ENCODE measurements around the gene KHDC1L. TPM values are rescaled to one million over a fixed set of nuclear protein-coding genes. Genes with fewer than 3 reads are reported as not detected.
"Not testable (repeated sequence)": the region's sequence is repeated elsewhere in the genome, so short reads cannot be mapped to it uniquely, and the experiment has no call there.

The KHDC1L gene
- total and polyA plus RNA-seq, 2 experiments from 2014 or later, result not detected

DNA sequence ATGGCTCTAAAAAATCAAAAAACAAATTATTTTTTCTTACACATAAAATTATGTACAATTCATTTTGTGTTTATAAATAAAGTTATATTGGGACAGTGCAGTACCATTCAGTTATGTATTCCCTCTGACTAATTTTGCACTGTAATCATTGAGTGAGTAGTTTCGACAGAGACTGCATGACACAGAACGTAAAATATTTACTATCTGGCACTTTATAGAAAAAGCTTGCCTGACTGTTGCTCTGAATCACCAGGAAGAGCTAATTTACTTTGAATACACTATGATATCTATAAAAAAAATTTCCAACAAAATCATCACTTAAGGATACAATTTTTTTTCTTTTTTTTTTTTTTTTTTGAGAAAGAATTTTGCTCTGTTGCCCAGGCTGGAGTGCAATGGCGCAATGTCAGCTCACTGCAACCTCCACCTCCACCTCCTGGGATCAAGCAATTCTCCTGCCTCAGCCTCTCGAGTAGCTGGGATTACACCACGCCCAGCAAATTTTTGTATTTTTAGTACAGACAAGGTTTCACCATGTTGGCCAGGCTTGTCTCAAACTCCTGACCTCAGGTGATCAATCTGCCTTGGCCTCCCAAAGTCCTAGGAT is 11.0 kb upstream of the KHDC1L start (continued):
- TF ChIP-seq, protein P1, sequence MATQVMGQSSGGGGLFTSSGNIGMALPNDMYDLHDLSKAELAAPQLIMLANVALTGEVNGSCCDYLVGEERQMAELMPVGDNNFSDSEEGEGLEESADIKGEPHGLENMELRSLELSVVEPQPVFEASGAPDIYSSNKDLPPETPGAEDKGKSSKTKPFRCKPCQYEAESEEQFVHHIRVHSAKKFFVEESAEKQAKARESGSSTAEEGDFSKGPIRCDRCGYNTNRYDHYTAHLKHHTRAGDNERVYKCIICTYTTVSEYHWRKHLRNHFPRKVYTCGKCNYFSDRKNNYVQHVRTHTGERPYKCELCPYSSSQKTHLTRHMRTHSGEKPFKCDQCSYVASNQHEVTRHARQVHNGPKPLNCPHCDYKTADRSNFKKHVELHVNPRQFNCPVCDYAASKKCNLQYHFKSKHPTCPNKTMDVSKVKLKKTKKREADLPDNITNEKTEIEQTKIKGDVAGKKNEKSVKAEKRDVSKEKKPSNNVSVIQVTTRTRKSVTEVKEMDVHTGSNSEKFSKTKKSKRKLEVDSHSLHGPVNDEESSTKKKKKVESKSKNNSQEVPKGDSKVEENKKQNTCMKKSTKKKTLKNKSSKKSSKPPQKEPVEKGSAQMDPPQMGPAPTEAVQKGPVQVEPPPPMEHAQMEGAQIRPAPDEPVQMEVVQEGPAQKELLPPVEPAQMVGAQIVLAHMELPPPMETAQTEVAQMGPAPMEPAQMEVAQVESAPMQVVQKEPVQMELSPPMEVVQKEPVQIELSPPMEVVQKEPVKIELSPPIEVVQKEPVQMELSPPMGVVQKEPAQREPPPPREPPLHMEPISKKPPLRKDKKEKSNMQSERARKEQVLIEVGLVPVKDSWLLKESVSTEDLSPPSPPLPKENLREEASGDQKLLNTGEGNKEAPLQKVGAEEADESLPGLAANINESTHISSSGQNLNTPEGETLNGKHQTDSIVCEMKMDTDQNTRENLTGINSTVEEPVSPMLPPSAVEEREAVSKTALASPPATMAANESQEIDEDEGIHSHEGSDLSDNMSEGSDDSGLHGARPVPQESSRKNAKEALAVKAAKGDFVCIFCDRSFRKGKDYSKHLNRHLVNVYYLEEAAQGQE (IDR thresholded peaks at IDR 0.05; ENCODE audit: unreplicated experiment), result no peak

DNA sequence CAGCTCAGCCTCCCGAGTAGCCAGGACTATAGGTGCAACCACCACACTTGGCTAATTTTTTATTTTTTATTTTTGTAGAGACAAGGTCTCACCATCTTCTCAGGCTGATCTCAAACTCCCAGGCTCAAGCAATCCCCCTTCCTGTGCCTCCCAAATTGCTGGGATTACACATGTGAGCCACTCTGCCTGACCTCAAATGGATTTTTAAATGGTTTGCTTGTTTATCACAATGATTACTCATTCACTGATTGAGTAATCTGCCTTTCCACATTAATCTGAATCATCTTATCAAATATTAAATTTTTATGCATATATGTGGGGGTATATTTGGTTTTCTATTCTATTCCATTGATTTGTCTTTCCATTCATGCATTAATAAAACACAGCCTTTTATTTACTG is 9.4 kb upstream of the KHDC1L start:
- Histone ChIP-seq H3K4me2 (no peak overlapping the region), H4K20me1 (replicated peaks; ENCODE audit: insufficient read depth) (no peaks in the 10 kb centered on the region), H3F3A (replicated peaks; ENCODE audit: low read depth) (no peaks in the 10 kb centered on the region), H3K27ac (ENCODE audit: low read depth) (no peak overlapping the region), H3K36me3 (ENCODE audit: insufficient read depth) (no peaks in the 10 kb centered on the region), H3K9me2 (ENCODE audit: insufficient read depth) (no peaks in the 10 kb centered on the region), H3K4me1 (ENCODE audit: insufficient read depth) (peaks cover 7% of the 10 kb centered on the region; the same call in 1 of the 2 replicates), H3K79me2 (replicated peaks; ENCODE audit: insufficient read depth) (no peaks in the 10 kb centered on the region), H2AFZ (no peak overlapping the region), H3K4me3 (no peak overlapping the region), H3K27me3 (ENCODE audit: insufficient read depth) (no peaks in the 10 kb centered on the region)
- ATAC-seq, result no peak
- DNase-seq (ENCODE audit: low spot score), result no peak
- H3K4me1 Mint-ChIP-seq, result peaks cover 5% of the 10 kb centered on the region; the same call in 1 of the 3 replicates
- no peaks in the 10 kb centered on the region for H3K9me3 Mint-ChIP-seq
- H3K27ac Mint-ChIP-seq, result no peak overlapping the region
- H3K36me3 Mint-ChIP-seq (ENCODE audit: low read depth), result no peaks in the 10 kb centered on the region
- no peak overlapping the region for H3K4me3 Mint-ChIP-seq
- H3K27me3 Mint-ChIP-seq (ENCODE audit: insufficient read depth, low read depth, poor library complexity), result peaks cover 5% of the 10 kb centered on the region
- TF ChIP-seq JUNB (IDR thresholded peaks at IDR 0.05; ENCODE audit: unreplicated experiment) (no peak), CREB1 (CRISPR knock-in tag; IDR thresholded peaks at IDR 0.05; ENCODE audit: low read depth) (no peak), NANOG (IDR thresholded peaks at IDR 0.05; ENCODE audit: borderline replicate concordance) (no peak), EZH2phosphoT487 (IDR thresholded peaks at IDR 0.05; ENCODE audit: unreplicated experiment) (no peak), ZNF114 (CRISPR knock-in tag; IDR thresholded peaks at IDR 0.05) (no peak), STAT1 (IDR thresholded peaks at IDR 0.05; ENCODE audit: unreplicated experiment) (no peak)
- TF ChIP-seq, protein P2, sequence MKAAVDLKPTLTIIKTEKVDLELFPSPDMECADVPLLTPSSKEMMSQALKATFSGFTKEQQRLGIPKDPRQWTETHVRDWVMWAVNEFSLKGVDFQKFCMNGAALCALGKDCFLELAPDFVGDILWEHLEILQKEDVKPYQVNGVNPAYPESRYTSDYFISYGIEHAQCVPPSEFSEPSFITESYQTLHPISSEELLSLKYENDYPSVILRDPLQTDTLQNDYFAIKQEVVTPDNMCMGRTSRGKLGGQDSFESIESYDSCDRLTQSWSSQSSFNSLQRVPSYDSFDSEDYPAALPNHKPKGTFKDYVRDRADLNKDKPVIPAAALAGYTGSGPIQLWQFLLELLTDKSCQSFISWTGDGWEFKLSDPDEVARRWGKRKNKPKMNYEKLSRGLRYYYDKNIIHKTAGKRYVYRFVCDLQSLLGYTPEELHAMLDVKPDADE (IDR thresholded peaks at IDR 0.05), result no peak

DNA sequence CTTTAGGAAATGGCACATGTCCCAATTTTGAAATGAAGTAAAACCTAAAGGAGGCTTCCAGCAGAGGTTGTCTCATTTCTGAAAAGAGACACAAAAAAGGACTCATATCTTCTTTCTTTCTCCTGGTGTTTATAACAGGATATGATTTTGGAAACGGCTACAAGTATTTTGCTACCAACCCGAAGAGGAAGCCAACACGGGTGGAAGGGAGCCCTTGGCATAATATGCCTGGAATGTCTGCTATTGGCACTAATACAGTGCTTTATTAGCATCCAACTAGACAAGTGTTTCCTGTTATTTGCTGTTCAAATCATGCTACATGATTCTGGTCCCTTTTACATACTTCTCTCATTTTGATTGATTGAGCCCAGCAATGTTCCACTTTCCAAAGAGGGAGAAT is 8.7 kb upstream of the KHDC1L start:
- DNase-seq (ENCODE audit: low spot score); ATAC-seq; H3K9me3 Mint-ChIP-seq; H3K36me3 Mint-ChIP-seq (ENCODE audit: low read depth); H3K4me3 ChIP-seq; H3K27me3 Mint-ChIP-seq (ENCODE audit: insufficient read depth, low read depth, poor library complexity); H4K20me1 ChIP-seq (replicated peaks; ENCODE audit: insufficient read depth); H3K36me3 ChIP-seq (ENCODE audit: insufficient read depth); H3F3A ChIP-seq (replicated peaks; ENCODE audit: low read depth); H3K27ac ChIP-seq (ENCODE audit: low read depth); H3K9me2 ChIP-seq (ENCODE audit: insufficient read depth); H3K4me3 Mint-ChIP-seq; H3K27me3 ChIP-seq (ENCODE audit: insufficient read depth); H3K79me2 ChIP-seq (replicated peaks; ENCODE audit: insufficient read depth); H3K4me1 Mint-ChIP-seq; H3K4me1 ChIP-seq (ENCODE audit: insufficient read depth); H3K27ac Mint-ChIP-seq; H3K4me2 ChIP-seq; H2AFZ ChIP-seq: not testable (repeated sequence)
